HCT116 (cell line): ENCODE measurements around the gene ATXN7L2. TPM values are rescaled to one million over a fixed set of nuclear protein-coding genes. Genes with fewer than 3 reads are reported as not detected.

Experiments used
- ATAC-seq: fragments of 200-7000 bp; cut with Tn5 transposase; 2 replicates; pipeline ENCODE4 v1.9.1; 2020; ENCODE audit warnings: mild to moderate bottlenecking, moderate library complexity
- BruUV-seq: library from RNA; stranded (reverse); fragments of 400-500 nt; replicated peaks from 2 replicates; lab custom pipeline; 2021; lab: Mats Ljungman, UMichigan
- CTCF ChIA-PET: fragments of 300-600 bp; sonication (Branson Sonifier 250); formaldehyde crosslinking; loops from one replicate; lab custom pipeline; 2021; ENCODE audit warnings: antibody characterized with exemption; lab: Charles Lee
- POLR2A ChIA-PET: fragments of 300-600, 350-600 bp; sonication (Branson Sonifier 250); formaldehyde crosslinking; loops from one replicate; lab custom pipeline; 2021; ENCODE audit warnings: antibody characterized with exemption; lab: Charles Lee
- RAD21 ChIA-PET, 2 experiments: fragments of 300-600 bp; sonication (Branson Sonifier 250); formaldehyde crosslinking; loops; one replicate each; lab custom pipeline; 2023; ENCODE audit warnings: low total read pairs in 2 of 2; ENCODE audit not compliant: uncharacterized antibody in 2 of 2, unreplicated experiment in 2 of 2, low non-redundant PET in 1 of 2; lab: Charles Lee
- DNase-seq: peaks from one replicate; pipeline ENCODE4 v3.0.0-alpha.2; 2010; ENCODE audit warnings: low read depth, low spot score
- H2AFZ ChIP-seq: fragments of 200-600 bp; shearing (Covaris generic), sonication (generic); 2 replicates; pipeline ENCODE4 v1.6.1; 2017; ENCODE audit warnings: low read depth, mixed run types, mixed read lengths, antibody characterized with exemption, low read length; ENCODE audit not compliant: poor library complexity, severe bottlenecking
- H3K27ac ChIP-seq: 2 replicates; pipeline ENCODE4 v1.5.1; 2012; ENCODE audit warnings: low read depth, low read length
- H3K27me3 ChIP-seq: fragments of 200-600 bp; sonication (generic); 2 replicates; pipeline ENCODE4 v1.6.1; 2016; ENCODE audit warnings: mixed run types, low read length, mixed read lengths; ENCODE audit not compliant: insufficient read depth
- H3K36me3 ChIP-seq, 2 experiments: fragments of 200-500 bp in 1 of 2; fragments of 200-600 bp in 1 of 2; sonication (Bioruptor generic) in 1 of 2; sonication (generic) in 1 of 2; 2 replicates each; pipeline versions ENCODE4 v1.5.1 to v1.6.1; 2014 to 2016; ENCODE audit warnings: low read length in 2 of 2, inconsistent platforms in 1 of 2, mixed read lengths in 1 of 2, mixed run types in 1 of 2; ENCODE audit not compliant: insufficient read depth in 2 of 2, control insufficient read depth in 1 of 2
- H3K4me1 ChIP-seq, 2 experiments: fragments of 200-600 bp in 1 of 2; sonication (generic) in 1 of 2; 2 replicates each; pipeline versions ENCODE4 v1.5.1 to v1.6.1; 2012 to 2017; ENCODE audit warnings: low read length in 2 of 2, inconsistent platforms in 1 of 2, mild to moderate bottlenecking in 1 of 2, mixed read lengths in 1 of 2, mixed run types in 1 of 2, moderate library complexity in 1 of 2; ENCODE audit not compliant: insufficient read depth in 2 of 2, control insufficient read depth in 1 of 2
- H3K4me2 ChIP-seq: fragments of 200-600 bp; sonication (generic); 2 replicates; pipeline ENCODE4 v1.6.1; 2017; ENCODE audit warnings: mixed run types, low read length, mixed read lengths
- H3K4me3 ChIP-seq, 2 experiments: fragments of 200-600 bp in 1 of 2; sonication (generic) in 1 of 2; replicated peaks in 1 of 2; 2 replicates each; pipeline ENCODE4 v1.5.1; 2011 to 2016; ENCODE audit warnings: low read length in 2 of 2, control low read depth in 1 of 2, low read depth in 1 of 2, mild to moderate bottlenecking in 1 of 2, mixed read lengths in 1 of 2, mixed run types in 1 of 2
- H3K79me2 ChIP-seq: fragments of 200-600 bp; sonication (generic); 2 replicates; pipeline ENCODE4 v1.6.1; 2017; ENCODE audit warnings: mild to moderate bottlenecking, mixed run types, low read length, moderate library complexity, mixed read lengths; ENCODE audit not compliant: insufficient read depth
- H3K9ac ChIP-seq: fragments of 200-600 bp; sonication (generic); 2 replicates; pipeline ENCODE4 v1.6.1; 2016; ENCODE audit warnings: low read length, mixed read lengths
- H3K9me2 ChIP-seq: fragments of 200-600 bp; sonication (generic), shearing (Covaris generic); 2 replicates; pipeline ENCODE4 v1.6.1; 2017; ENCODE audit warnings: mixed run types, mild to moderate bottlenecking, moderate library complexity; ENCODE audit not compliant: insufficient read depth
- H3K9me3 ChIP-seq, 2 experiments: fragments of 200-500 bp in 1 of 2; fragments of 200-600 bp in 1 of 2; sonication (Bioruptor generic) in 1 of 2; sonication (generic) in 1 of 2; 2 replicates each; pipeline ENCODE4 v1.6.1; 2014 to 2017; ENCODE audit warnings: low read length in 2 of 2, mixed read lengths in 2 of 2, inconsistent platforms in 1 of 2, low read depth in 1 of 2, mild to moderate bottlenecking in 1 of 2, mixed run types in 1 of 2, moderate library complexity in 1 of 2; ENCODE audit not compliant: control insufficient read depth in 1 of 2, insufficient read depth in 1 of 2
- H4K20me1 ChIP-seq: fragments of 200-600 bp; sonication (generic), shearing (Covaris generic); 2 replicates; pipeline ENCODE4 v1.6.1; 2017; ENCODE audit warnings: mixed run types, mild to moderate bottlenecking, moderate library complexity; ENCODE audit not compliant: insufficient read depth
- CBX3 ChIP-seq: IDR thresholded peaks from 2 replicates; pipeline ENCODE4 v1.6.1; 2012; ENCODE audit warnings: low read depth
- CEBPB ChIP-seq: IDR thresholded peaks from 2 replicates; pipeline ENCODE4 v1.6.1; 2012; ENCODE audit warnings: low read depth
- EZH2 ChIP-seq: fragments of 200-600 bp; sonication (generic); IDR thresholded peaks from 2 replicates; pipeline ENCODE4 v1.6.1; 2017; ENCODE audit warnings: antibody characterized with exemption, mixed run types
- JUND ChIP-seq: IDR thresholded peaks from 2 replicates; pipeline ENCODE4 v1.6.1; 2012
- RAD21 ChIP-seq: IDR thresholded peaks from 2 replicates; pipeline ENCODE4 v1.6.1; 2012; ENCODE audit warnings: low read depth, mild to moderate bottlenecking
- SIN3A ChIP-seq: IDR thresholded peaks from 2 replicates; pipeline ENCODE4 v1.6.1; 2012; ENCODE audit warnings: low read depth
- SRF ChIP-seq: IDR thresholded peaks from 2 replicates; pipeline ENCODE4 v1.6.1; 2012; ENCODE audit warnings: low read depth
- TCF7L2 ChIP-seq: IDR thresholded peaks from 2 replicates; pipeline ENCODE4 v1.7.0; 2011; ENCODE audit warnings: borderline replicate concordance, inconsistent platforms; ENCODE audit not compliant: insufficient read depth, insufficient read length; ENCODE audit errors: extremely low read depth
- YY1 ChIP-seq: IDR thresholded peaks from 2 replicates; pipeline ENCODE4 v1.6.1; 2011; ENCODE audit warnings: low read length, low read depth, moderate library complexity, mild to moderate bottlenecking; ENCODE audit not compliant: insufficient replicate concordance; ENCODE audit errors: extremely low read depth
- ZFX ChIP-seq: fragments of 450-650 bp; IDR thresholded peaks from 2 replicates; pipeline ENCODE4 v1.6.1; 2017
- ZNF274 ChIP-seq: fragments of 200-500 bp; sonication (Bioruptor generic); IDR thresholded peaks from 2 replicates; pipeline ENCODE4 v1.6.1; 2014; ENCODE audit warnings: mild to moderate bottlenecking, low read depth, low read length, inconsistent platforms
- intact Hi-C: fragments of 100-400 bp; cut with micrococcal nuclease; formaldehyde crosslinking; loops from 2 replicates; pipeline ENCODE4 v1.10.0; 2022
- total RNA-seq: library from RNA; stranded (reverse); gene quantifications from one replicate; pipeline ENCODE4 v1.2.1, GENCODE V29; 2021; ENCODE audit not compliant: unreplicated experiment
- TF ChIP-seq, protein P1 (sequence below): IDR thresholded peaks from 2 replicates; pipeline ENCODE4 v1.6.1; 2012
- TF ChIP-seq, protein P2 (sequence below), 3 experiments: fragments of 200-600 bp in 1 of 3; sonication (generic) in 1 of 3; IDR thresholded peaks in 2 of 3; conservative IDR thresholded peaks in 1 of 3; 2 replicates each; pipeline ENCODE4 v1.5.1; 2012 to 2017; ENCODE audit warnings: low read depth in 2 of 3, low read length in 2 of 3, antibody characterized with exemption in 1 of 3, borderline replicate concordance in 1 of 3, control low read depth in 1 of 3, mild to moderate bottlenecking in 1 of 3, mixed read lengths in 1 of 3, mixed run types in 1 of 3, moderate library complexity in 1 of 3; ENCODE audit not compliant: insufficient read depth in 1 of 3

Gene ATXN7L2
- total RNA-seq, 1 experiment from 2014 or later, result 7.2 TPM

DNA sequence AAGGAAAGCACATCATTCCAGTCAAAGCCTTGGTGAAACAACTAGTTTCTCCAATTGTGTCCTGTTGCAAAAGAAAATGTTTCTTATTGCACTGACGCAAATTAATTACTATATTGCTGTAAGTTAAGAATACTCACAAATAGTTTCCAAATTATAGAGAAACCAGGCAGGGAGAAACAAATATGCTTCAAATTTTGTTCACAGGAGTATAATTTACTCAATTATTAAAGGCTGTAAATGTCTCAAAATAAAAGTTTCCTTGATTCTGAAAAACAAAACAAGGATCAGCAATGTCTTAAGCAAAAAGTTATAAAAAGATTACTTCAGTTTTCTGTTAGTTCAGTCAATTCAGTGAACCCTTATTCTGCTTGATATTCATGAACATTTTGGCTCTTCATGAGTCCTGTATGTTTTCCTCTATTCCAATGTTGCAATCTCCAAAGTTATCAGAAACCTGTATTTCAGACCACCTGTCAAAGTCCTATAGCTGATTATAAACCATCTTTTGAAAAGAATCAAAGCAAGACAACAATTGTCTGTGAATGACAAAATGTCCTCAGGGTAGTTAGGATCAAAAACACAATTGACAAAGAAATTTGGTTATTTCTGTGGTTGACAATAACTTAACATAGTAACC, 29.1 kb upstream of the ATXN7L2 start:
- H3K27me3 ChIP-seq, result no peaks in the 10 kb centered on the region

DNA sequence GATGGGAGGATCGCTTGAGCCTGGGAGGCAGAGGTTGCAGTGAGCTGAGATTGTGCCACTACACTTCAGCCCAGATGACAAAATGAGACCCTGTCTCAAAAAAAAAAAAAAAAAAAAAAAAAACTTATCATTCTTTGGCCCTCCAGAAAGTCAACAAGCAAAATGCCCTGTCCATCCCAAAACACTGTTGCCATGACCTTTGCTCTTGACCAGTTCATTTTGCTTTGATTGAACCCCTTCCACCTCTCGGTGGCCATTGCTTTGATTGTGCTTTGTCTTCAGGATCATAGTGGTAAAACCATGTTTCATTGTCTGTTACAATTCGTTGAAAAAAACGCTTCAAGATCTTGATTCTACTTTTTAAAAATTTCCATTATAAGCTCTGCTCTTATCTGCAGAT, 25.9 kb upstream of the ATXN7L2 start:
- ATAC-seq (no peak), DNase-seq (no peak)
- Histone ChIP-seq H3K27me3 (no peaks in the 10 kb centered on the region), H4K20me1 (no peaks in the 10 kb centered on the region), H3K36me3 (no peaks in the 10 kb centered on the region), H3K9me2 (no peaks in the 10 kb centered on the region), H3K4me2 (no peak overlapping the region), H3K79me2 (no peaks in the 10 kb centered on the region), H3K9ac (no peak overlapping the region), H3K4me1 (no peaks in the 10 kb centered on the region), H3K9me3 (peaks cover 0 to 3% of the 10 kb centered on the region in 2 experiments; a peak in 1 of 4 replicates), H3K4me3 (no peak overlapping the region), H2AFZ (no peak overlapping the region), H3K27ac (no peak overlapping the region)
- TF ChIP-seq CBX3 (no peak), EZH2 (no peak), YY1 (no peak), ZNF274 (no peak), JUND (no peak), SRF (no peak), CEBPB (no peak), RAD21 (no peak), TCF7L2 (no peak), SIN3A (no peak)
- TF ChIP-seq, protein P1, sequence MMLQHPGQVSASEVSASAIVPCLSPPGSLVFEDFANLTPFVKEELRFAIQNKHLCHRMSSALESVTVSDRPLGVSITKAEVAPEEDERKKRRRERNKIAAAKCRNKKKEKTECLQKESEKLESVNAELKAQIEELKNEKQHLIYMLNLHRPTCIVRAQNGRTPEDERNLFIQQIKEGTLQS, result no peak
- TF ChIP-seq, protein P2, sequence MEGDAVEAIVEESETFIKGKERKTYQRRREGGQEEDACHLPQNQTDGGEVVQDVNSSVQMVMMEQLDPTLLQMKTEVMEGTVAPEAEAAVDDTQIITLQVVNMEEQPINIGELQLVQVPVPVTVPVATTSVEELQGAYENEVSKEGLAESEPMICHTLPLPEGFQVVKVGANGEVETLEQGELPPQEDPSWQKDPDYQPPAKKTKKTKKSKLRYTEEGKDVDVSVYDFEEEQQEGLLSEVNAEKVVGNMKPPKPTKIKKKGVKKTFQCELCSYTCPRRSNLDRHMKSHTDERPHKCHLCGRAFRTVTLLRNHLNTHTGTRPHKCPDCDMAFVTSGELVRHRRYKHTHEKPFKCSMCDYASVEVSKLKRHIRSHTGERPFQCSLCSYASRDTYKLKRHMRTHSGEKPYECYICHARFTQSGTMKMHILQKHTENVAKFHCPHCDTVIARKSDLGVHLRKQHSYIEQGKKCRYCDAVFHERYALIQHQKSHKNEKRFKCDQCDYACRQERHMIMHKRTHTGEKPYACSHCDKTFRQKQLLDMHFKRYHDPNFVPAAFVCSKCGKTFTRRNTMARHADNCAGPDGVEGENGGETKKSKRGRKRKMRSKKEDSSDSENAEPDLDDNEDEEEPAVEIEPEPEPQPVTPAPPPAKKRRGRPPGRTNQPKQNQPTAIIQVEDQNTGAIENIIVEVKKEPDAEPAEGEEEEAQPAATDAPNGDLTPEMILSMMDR (IDR thresholded peaks at IDR 0.05 in 2 of 3, conservative IDR thresholded peaks at IDR 0.05 in 1 of 3; ENCODE audit: borderline replicate concordance in 1 of 3, insufficient read depth in 1 of 3, low read depth in 2 of 3, low read length in 2 of 3), result no peak
- ChIA-PET RAD21 (interaction anchor here in 1 of 2 experiments (0.7 kb wide), 1 partner anchor 9 kb away, joined by 4 read pairs; no protein-coding TSS in a partner anchor), CTCF (no interaction called here), POLR2A (no interaction called here)
- no TSS peak for BruUV-seq
- intact Hi-C loops, result no loop called here

More for the DNA sequence above, 29.1 kb upstream of the ATXN7L2 start:
- POLR2A ChIA-PET, result no interaction called here
- Histone ChIP-seq H3K9me3 (peaks cover 0 to 3% of the 10 kb centered on the region in 2 experiments; a peak in 1 of 4 replicates), H2AFZ (no peak overlapping the region), H3K4me2 (no peak overlapping the region), H3K4me1 (no peaks in the 10 kb centered on the region), H4K20me1 (no peaks in the 10 kb centered on the region), H3K27ac (no peak overlapping the region), H3K79me2 (no peaks in the 10 kb centered on the region), H3K36me3 (no peaks in the 10 kb centered on the region), H3K4me3 (no peak overlapping the region), H3K9ac (no peak overlapping the region)
- ATAC-seq (no peak), DNase-seq (no peak)
- no TSS peak for BruUV-seq
- CTCF ChIA-PET, result no interaction called here
- RAD21 ChIA-PET, result no interaction called here
- intact Hi-C loops, result no loop called here
- TF ChIP-seq SRF, result no peak
- TF ChIP-seq EZH2, result no peak
- TF ChIP-seq ZFX, result no peak
- TF ChIP-seq, protein P2 (IDR thresholded peaks at IDR 0.05 in 2 of 3, conservative IDR thresholded peaks at IDR 0.05 in 1 of 3; ENCODE audit: borderline replicate concordance in 1 of 3, insufficient read depth in 1 of 3, low read depth in 2 of 3, low read length in 2 of 3), result no peak
- TF ChIP-seq, all 23 proteins: peak for 0
- H3K9me2 ChIP-seq, result no peaks in the 10 kb centered on the region
